GM12875 (cell line): ENCODE data around the gene HEPACAM.

Experiments
- H3K4me3 ChIP-seq: one replicate; pipeline ENCODE4 v1.5.1; 2011; ENCODE audit warnings: low read depth, low read length, control low read depth
- CTCF ChIP-seq: IDR thresholded peaks from 2 replicates; pipeline ENCODE4 v1.5.1; 2011; ENCODE audit warnings: low read depth, mild to moderate bottlenecking, control low read depth, inconsistent platforms, low read length, moderate library complexity, borderline replicate concordance; ENCODE audit not compliant: insufficient read depth

The HEPACAM gene

DNA sequence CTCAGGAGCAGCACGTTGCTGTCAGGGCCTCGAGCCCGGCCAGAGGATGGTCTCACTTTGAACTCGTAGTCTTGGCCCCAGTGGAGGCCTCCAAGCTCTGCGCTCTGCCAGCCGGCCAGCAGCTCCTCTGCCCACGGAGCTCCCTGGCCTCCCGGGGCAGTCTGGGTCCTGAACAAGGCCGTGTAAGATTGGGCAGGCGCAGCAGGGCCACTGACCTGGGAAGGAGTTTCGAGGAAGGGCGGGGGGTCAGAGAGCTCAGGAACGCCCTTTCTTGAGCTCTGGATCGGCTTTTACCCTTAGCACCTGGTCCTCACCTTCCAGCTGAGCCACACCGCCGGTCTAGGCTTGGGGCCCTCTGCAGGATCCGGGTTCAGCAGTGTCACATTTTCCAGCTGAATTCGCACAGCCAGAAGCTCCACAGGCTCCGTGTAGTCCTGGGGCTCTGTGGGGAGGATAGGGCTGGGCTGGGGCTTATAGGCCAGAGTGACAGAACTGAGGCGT lies 40.3 kb downstream of the HEPACAM start:
- no peak overlapping the region for H3K4me3 ChIP-seq
- TF ChIP-seq CTCF, result no peak

- no peak overlapping the region for H3K4me3 ChIP-seq
- TF ChIP-seq CTCF, result no peak
These were observed 41.0 kb downstream of the HEPACAM start for GRCh38 chr11:124894606-124895430.

- no peak overlapping the region for H3K4me3 ChIP-seq
- TF ChIP-seq CTCF, result no peak
These were observed 42.0 kb downstream of the HEPACAM start for GRCh38 chr11:124893781-124894401.

GRCh38 chr11:124892750-124893454 lies 42.9 kb downstream of the HEPACAM start:
- no peak overlapping the region for H3K4me3 ChIP-seq
- no peak for TF ChIP-seq CTCF

DNA sequence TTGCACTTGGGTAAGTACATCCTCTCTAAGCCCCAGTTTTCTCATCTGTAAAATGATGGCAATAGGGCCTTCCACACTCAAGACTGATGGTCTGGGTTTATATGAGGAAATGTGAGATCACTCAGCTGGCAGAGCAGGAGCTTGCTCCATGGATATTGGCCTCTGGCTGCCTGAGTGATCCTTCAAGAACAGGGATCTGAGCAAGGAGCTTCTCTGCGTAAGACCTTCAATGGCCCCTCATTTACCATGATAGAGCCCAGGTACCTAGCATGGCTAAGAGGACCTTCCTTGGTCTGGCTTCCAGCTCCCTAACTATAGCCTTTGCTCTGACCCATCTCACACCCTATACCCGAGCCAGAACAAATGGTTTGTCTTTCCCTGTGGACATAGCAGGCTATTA lies 43.7 kb downstream of the HEPACAM start:
- no peak overlapping the region for H3K4me3 ChIP-seq
- no peak for TF ChIP-seq CTCF

- TF ChIP-seq CTCF, result no peak
- no peak overlapping the region for H3K4me3 ChIP-seq
These were observed 44.4 kb downstream of the HEPACAM start for GRCh38 chr11:124891373-124891861.
